Keratinocyte (primary cell): ENCODE results near the gene RSRC2. TPM values are rescaled to one million over a fixed set of nuclear protein-coding genes. Genes with fewer than 3 reads are reported as not detected.

Experiments used
- DNase-seq: peaks from one replicate; pipeline ENCODE4 v3.0.0-alpha.2; 2011; ENCODE audit warnings: low read depth, missing footprints, low spot score
- FAIRE-seq: peaks from 2 replicates; lab custom pipeline; 2011; peaks lifted over from hg19 to GRCh38; lab: Jason Lieb, UNC
- H2AFZ ChIP-seq: 2 replicates; pipeline ENCODE4 v1.6.0; 2012; ENCODE audit warnings: low read length, control low read depth, inconsistent platforms; ENCODE audit not compliant: control insufficient read depth
- H3K27ac ChIP-seq: 2 replicates; pipeline ENCODE4 v1.5.1; 2011; ENCODE audit warnings: low read length; ENCODE audit not compliant: control insufficient read depth, insufficient read depth
- H3K27me3 ChIP-seq: 3 replicates; pipeline ENCODE4 v1.6.0; 2011; ENCODE audit warnings: low read length; ENCODE audit not compliant: control insufficient read depth, insufficient read depth; ENCODE audit errors: extremely low read depth
- H3K36me3 ChIP-seq, 2 experiments: 2 replicates in 1 of 2; 3 replicates in 1 of 2; pipeline ENCODE4 v1.5.1; 2011; ENCODE audit warnings: low read length in 2 of 2, mild to moderate bottlenecking in 1 of 2; ENCODE audit not compliant: control insufficient read depth in 2 of 2, insufficient read depth in 2 of 2; ENCODE audit errors: extremely low read depth in 1 of 2
- H3K4me1 ChIP-seq: 3 replicates; pipeline ENCODE4 v1.5.1; 2011; ENCODE audit warnings: low read length; ENCODE audit not compliant: control insufficient read depth, insufficient read depth; ENCODE audit errors: extremely low read depth
- H3K4me2 ChIP-seq: 3 replicates; pipeline ENCODE4 v1.6.0; 2011; ENCODE audit warnings: low read depth, low read length; ENCODE audit not compliant: control insufficient read depth, insufficient read depth; ENCODE audit errors: extremely low read depth
- H3K4me3 ChIP-seq, 3 experiments: fragments of 200-600 bp in 1 of 3; sonication (generic) in 1 of 3; 2 replicates in 2 of 3; 3 replicates in 1 of 3; pipeline ENCODE4 v1.5.1; 2011 to 2016; ENCODE audit warnings: low read length in 3 of 3, mild to moderate bottlenecking in 3 of 3, control low read depth in 2 of 3, inconsistent platforms in 1 of 3, low read depth in 1 of 3, mixed read lengths in 1 of 3, mixed run types in 1 of 3, moderate library complexity in 1 of 3; ENCODE audit not compliant: control insufficient read depth in 2 of 3, insufficient read depth in 2 of 3; ENCODE audit errors: extremely low read depth in 1 of 3
- H3K79me2 ChIP-seq: 2 replicates; pipeline ENCODE4 v1.6.0; 2012; ENCODE audit warnings: low read length; ENCODE audit not compliant: control insufficient read depth, insufficient read depth
- H3K9ac ChIP-seq: 3 replicates; pipeline ENCODE4 v1.6.0; 2011; ENCODE audit warnings: low read length; ENCODE audit not compliant: control insufficient read depth, insufficient read depth; ENCODE audit errors: extremely low read depth
- H3K9me1 ChIP-seq: 3 replicates; pipeline ENCODE4 v1.6.0; 2011; ENCODE audit warnings: low read length; ENCODE audit not compliant: control insufficient read depth, insufficient read depth; ENCODE audit errors: extremely low read depth
- H3K9me3 ChIP-seq: 2 replicates; pipeline ENCODE4 v1.5.1; 2012; ENCODE audit warnings: low read depth, low read length; ENCODE audit not compliant: control insufficient read depth
- H4K20me1 ChIP-seq: 3 replicates; pipeline ENCODE4 v1.6.0; 2011; ENCODE audit warnings: low read length; ENCODE audit not compliant: control insufficient read depth, insufficient read depth; ENCODE audit errors: extremely low read depth
- EZH2 ChIP-seq: IDR thresholded peaks from one replicate; pipeline ENCODE4 v1.6.1; 2012; ENCODE audit warnings: inconsistent platforms, mild to moderate bottlenecking, low read length, moderate library complexity
- dilution Hi-C: fragments of 300-500 bp; cut with MboI; formaldehyde crosslinking; loops from one replicate; pipeline ENCODE4 v1.7.0; 2020; ENCODE audit warnings: low sequenced_read_pairs; ENCODE audit not compliant: extremely low pct_ligation_motif_present
- polyA plus RNA-seq, 5 experiments: library from polyadenylated mRNA; depleted of rRNA in 3 of 5; stranded (reverse) in 3 of 5; stranded (forward) in 1 of 5; unstranded in 1 of 5; fragments of >200 nt; gene quantifications; 1 replicate in 1 of 5; 2 replicates in 3 of 5; 3 replicates in 1 of 5; pipeline versions ENCODE4 v1.2.1 to v1.2.3, GENCODE V29; 2011 to 2012; ENCODE audit warnings: missing spikeins in 2 of 5, low read depth in 1 of 5, low replicate concordance in 1 of 5
- small RNA-seq, 3 experiments: library from RNA; depleted of rRNA; stranded (forward); fragments of <200 nt; gene quantifications; one replicate each; pipeline ENCODE3, GENCODE V24; 2012; ENCODE audit warnings: low read depth in 3 of 3, low replicate concordance in 1 of 3; ENCODE audit not compliant: insufficient read length in 3 of 3
- TF ChIP-seq, protein P1 (sequence below), 3 experiments: IDR thresholded peaks in 1 of 3; conservative IDR thresholded peaks in 1 of 3; optimal IDR thresholded peaks in 1 of 3; 2 replicates in 2 of 3; 3 replicates in 1 of 3; pipeline versions ENCODE3 to v1.5.1; 2011; ENCODE audit warnings: low read length in 3 of 3, mild to moderate bottlenecking in 3 of 3, moderate library complexity in 2 of 3, control low read depth in 1 of 3, inconsistent platforms in 1 of 3; ENCODE audit not compliant: insufficient read depth in 2 of 3; ENCODE audit errors: extremely low read depth in 1 of 3

The RSRC2 gene
- polyA plus RNA-seq, 1 donor (not counting 4 experiments of a cell fraction or from before 2014, with no cell fraction given): 45.6 TPM

DNA sequence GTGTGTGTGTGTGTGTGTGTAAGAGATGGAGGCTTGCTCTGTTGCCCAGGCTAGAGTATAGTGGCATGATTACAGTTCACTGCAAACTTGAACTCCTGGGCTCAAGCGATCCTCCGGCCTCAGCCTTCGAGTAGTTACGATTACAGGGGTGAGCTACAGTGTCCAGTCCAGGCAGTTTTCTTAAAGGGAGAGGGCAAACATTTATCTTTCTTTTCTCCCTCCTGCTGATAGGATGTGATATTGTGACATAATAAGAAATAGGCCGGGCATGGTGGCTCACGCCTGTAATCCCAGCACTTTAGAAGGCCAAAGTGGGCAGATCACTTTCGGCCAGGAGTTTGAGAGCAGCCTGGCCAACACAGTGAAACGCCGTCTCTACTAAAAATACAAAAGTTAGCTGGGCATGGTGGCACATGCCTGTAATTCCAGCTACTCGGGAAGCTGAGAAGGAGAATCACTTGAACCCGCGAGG lies 72.5 kb downstream of the RSRC2 start:
- TF ChIP-seq, protein P1, sequence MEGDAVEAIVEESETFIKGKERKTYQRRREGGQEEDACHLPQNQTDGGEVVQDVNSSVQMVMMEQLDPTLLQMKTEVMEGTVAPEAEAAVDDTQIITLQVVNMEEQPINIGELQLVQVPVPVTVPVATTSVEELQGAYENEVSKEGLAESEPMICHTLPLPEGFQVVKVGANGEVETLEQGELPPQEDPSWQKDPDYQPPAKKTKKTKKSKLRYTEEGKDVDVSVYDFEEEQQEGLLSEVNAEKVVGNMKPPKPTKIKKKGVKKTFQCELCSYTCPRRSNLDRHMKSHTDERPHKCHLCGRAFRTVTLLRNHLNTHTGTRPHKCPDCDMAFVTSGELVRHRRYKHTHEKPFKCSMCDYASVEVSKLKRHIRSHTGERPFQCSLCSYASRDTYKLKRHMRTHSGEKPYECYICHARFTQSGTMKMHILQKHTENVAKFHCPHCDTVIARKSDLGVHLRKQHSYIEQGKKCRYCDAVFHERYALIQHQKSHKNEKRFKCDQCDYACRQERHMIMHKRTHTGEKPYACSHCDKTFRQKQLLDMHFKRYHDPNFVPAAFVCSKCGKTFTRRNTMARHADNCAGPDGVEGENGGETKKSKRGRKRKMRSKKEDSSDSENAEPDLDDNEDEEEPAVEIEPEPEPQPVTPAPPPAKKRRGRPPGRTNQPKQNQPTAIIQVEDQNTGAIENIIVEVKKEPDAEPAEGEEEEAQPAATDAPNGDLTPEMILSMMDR (optimal IDR thresholded peaks at IDR 0.05 in 1 of 3, IDR thresholded peaks at IDR 0.05 in 1 of 3, conservative IDR thresholded peaks at IDR 0.05 in 1 of 3; ENCODE audit: extremely low read depth in 1 of 3, insufficient read depth in 2 of 3, low read length in 3 of 3): no peak
- TF ChIP-seq EZH2: no peak
- no peaks in the 10 kb centered on the region for H3K27me3 ChIP-seq
- DNase-seq (no peak), FAIRE-seq (no peak)
- H3K4me1 ChIP-seq: peaks cover 5% of the 10 kb centered on the region
- H4K20me1 ChIP-seq: no peaks in the 10 kb centered on the region
- no peaks in the 10 kb centered on the region for H3K9me1 ChIP-seq
- dilution Hi-C loops: no loop called here
- H3K4me3 ChIP-seq: no peak overlapping the region
- no peaks in the 10 kb centered on the region for H3K9me3 ChIP-seq
- no peak overlapping the region for H2AFZ ChIP-seq
- H3K36me3 ChIP-seq: no peaks in the 10 kb centered on the region
- H3K9ac ChIP-seq: no peak overlapping the region
- no peak overlapping the region for H3K27ac ChIP-seq
- no peaks in the 10 kb centered on the region for H3K79me2 ChIP-seq
- H3K4me2 ChIP-seq: no peak overlapping the region

Small RNA genes within 50 kb of the gene (small RNA-seq; reads per million reads assigned to genes)
- gene AC026333.1 (0 reads per million in 3 experiments), gene RF00411 (0 reads per million in 3 experiments)

Other genes with a start within 250 kb of the RSRC2 start
- gene CLIP1, start 104.3 kb downstream of the RSRC2 start, polyA plus RNA-seq: 54.0 to 94.1 TPM (median 54.3 TPM) in 3 replicates
- gene ZCCHC8, start 26.0 kb downstream of the RSRC2 start, polyA plus RNA-seq: 10.2 to 14.0 TPM (median 10.3 TPM) in 3 replicates
- gene KNTC1, start 313 bp upstream of the RSRC2 start, polyA plus RNA-seq: 7.7 to 18.6 TPM (median 12.6 TPM) in 3 replicates
- gene HCAR2, start 176.4 kb upstream of the RSRC2 start, polyA plus RNA-seq: 8.8 to 30.1 TPM (median 18.3 TPM) in 3 replicates
- 2.8 to 13.9 TPM (median 12.1 TPM) in 3 replicates for gene HCAR3, start 189.9 kb upstream of the RSRC2 start, polyA plus RNA-seq
- gene HCAR1, start 203.9 kb upstream of the RSRC2 start, polyA plus RNA-seq: 0.03 to 0.10 TPM (median 0.07 TPM) in 3 replicates
- gene DENR, start 225.9 kb upstream of the RSRC2 start, polyA plus RNA-seq: 31.1 to 59.8 TPM (median 37.8 TPM) in 3 replicates
- 0.17 to 0.35 TPM (median 0.23 TPM) in 3 replicates for gene CCDC62, start 247.6 kb upstream of the RSRC2 start, polyA plus RNA-seq